Measurements from ENCODE around the gene XYLT1. TPM values are rescaled to one million over a fixed set of nuclear protein-coding genes. Genes with fewer than 3 reads are reported as not detected.

XYLT1 gene
- total RNA-seq, 1 donor from 2014 or later = 12.3 TPM

GRCh38 chr16:17437127-17437720 lies 33.5 kb downstream of the XYLT1 start:
- Mint-ChIP-seq H3K36me3 (ENCODE audit: insufficient read depth) (peaks cover 2% of the 10 kb centered on the region), H3K4me1 (ENCODE audit: low read depth) (no peaks in the 10 kb centered on the region), H3K27me3 (no peaks in the 10 kb centered on the region), H3K9me3 (ENCODE audit: low read depth) (no peaks in the 10 kb centered on the region), H3K4me3 (ENCODE audit: low read depth) (no peak overlapping the region), H3K27ac (no peak overlapping the region)
- TF ChIP-seq, protein P1, sequence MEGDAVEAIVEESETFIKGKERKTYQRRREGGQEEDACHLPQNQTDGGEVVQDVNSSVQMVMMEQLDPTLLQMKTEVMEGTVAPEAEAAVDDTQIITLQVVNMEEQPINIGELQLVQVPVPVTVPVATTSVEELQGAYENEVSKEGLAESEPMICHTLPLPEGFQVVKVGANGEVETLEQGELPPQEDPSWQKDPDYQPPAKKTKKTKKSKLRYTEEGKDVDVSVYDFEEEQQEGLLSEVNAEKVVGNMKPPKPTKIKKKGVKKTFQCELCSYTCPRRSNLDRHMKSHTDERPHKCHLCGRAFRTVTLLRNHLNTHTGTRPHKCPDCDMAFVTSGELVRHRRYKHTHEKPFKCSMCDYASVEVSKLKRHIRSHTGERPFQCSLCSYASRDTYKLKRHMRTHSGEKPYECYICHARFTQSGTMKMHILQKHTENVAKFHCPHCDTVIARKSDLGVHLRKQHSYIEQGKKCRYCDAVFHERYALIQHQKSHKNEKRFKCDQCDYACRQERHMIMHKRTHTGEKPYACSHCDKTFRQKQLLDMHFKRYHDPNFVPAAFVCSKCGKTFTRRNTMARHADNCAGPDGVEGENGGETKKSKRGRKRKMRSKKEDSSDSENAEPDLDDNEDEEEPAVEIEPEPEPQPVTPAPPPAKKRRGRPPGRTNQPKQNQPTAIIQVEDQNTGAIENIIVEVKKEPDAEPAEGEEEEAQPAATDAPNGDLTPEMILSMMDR (IDR thresholded peaks at IDR 0.05; ENCODE audit: unreplicated experiment) = no peak
- no peak for DNase-seq (ENCODE audit: low spot score, unreplicated experiment)

DNA sequence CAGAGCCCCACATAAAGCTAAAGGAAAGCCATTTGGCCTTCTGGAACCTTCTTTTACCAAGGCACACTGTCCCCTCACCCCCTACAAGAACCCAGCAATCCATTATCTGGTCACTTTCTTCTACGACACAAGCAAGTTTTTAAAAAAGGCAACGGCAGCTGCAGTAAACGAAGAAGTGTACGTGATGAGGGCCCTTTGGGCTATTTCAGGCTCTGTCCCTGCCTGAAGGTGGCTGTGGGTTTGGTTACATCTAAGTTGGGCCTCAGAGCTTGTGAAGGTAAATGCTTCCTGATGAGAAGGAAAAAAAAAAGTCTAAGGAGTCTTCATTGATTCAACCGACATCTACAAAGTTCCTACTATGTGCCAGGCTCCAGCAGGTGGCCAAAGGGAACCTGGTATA lies 35.4 kb downstream of the XYLT1 start:
- TF ChIP-seq, protein P1 (IDR thresholded peaks at IDR 0.05; ENCODE audit: unreplicated experiment) = no peak
- Mint-ChIP-seq H3K9me3 (ENCODE audit: low read depth) (no peaks in the 10 kb centered on the region), H3K4me3 (ENCODE audit: low read depth) (no peak overlapping the region), H3K36me3 (ENCODE audit: insufficient read depth) (peaks cover 2% of the 10 kb centered on the region), H3K4me1 (ENCODE audit: low read depth) (no peaks in the 10 kb centered on the region), H3K27ac (no peak overlapping the region), H3K27me3 (no peaks in the 10 kb centered on the region)
- DNase-seq (ENCODE audit: low spot score, unreplicated experiment) = no peak

- H3K27ac Mint-ChIP-seq = no peak overlapping the region
Observed at GRCh38 chr16:17433577-17434451, 36.9 kb downstream of the XYLT1 start.

GRCh38 chr16:17432901-17433576 lies 37.7 kb downstream of the XYLT1 start:
- H3K4me3 Mint-ChIP-seq (ENCODE audit: low read depth) = no peak overlapping the region
- TF ChIP-seq, protein P1 (IDR thresholded peaks at IDR 0.05; ENCODE audit: unreplicated experiment) = no peak
- DNase-seq (ENCODE audit: low spot score, unreplicated experiment) = no peak
- no peaks in the 10 kb centered on the region for H3K9me3 Mint-ChIP-seq (ENCODE audit: low read depth)
- H3K27me3 Mint-ChIP-seq = no peaks in the 10 kb centered on the region
- H3K4me1 Mint-ChIP-seq (ENCODE audit: low read depth) = no peaks in the 10 kb centered on the region
- H3K36me3 Mint-ChIP-seq (ENCODE audit: insufficient read depth) = no peaks in the 10 kb centered on the region
- H3K27ac Mint-ChIP-seq = no peak overlapping the region

More at GRCh38 chr16:17433577-17434451, 36.9 kb downstream of the XYLT1 start:
- no peaks in the 10 kb centered on the region for H3K9me3 Mint-ChIP-seq (ENCODE audit: low read depth)
- TF ChIP-seq, protein P1 (IDR thresholded peaks at IDR 0.05; ENCODE audit: unreplicated experiment) = no peak
- no peak for DNase-seq (ENCODE audit: low spot score, unreplicated experiment)
- no peaks in the 10 kb centered on the region for H3K4me1 Mint-ChIP-seq (ENCODE audit: low read depth)
- H3K4me3 Mint-ChIP-seq (ENCODE audit: low read depth) = no peak overlapping the region
- H3K36me3 Mint-ChIP-seq (ENCODE audit: insufficient read depth) = peaks cover 2% of the 10 kb centered on the region
- no peaks in the 10 kb centered on the region for H3K27me3 Mint-ChIP-seq

- H3K9me3 Mint-ChIP-seq (ENCODE audit: low read depth) = no peaks in the 10 kb centered on the region
- H3K4me3 Mint-ChIP-seq (ENCODE audit: low read depth) = no peak overlapping the region
- no peaks in the 10 kb centered on the region for H3K27me3 Mint-ChIP-seq
- no peaks in the 10 kb centered on the region for H3K4me1 Mint-ChIP-seq (ENCODE audit: low read depth)
- no peaks in the 10 kb centered on the region for H3K36me3 Mint-ChIP-seq (ENCODE audit: insufficient read depth)
- TF ChIP-seq, protein P1 (IDR thresholded peaks at IDR 0.05; ENCODE audit: unreplicated experiment) = peak; percentile 16
- no peak for DNase-seq (ENCODE audit: low spot score, unreplicated experiment)
- H3K27ac Mint-ChIP-seq = no peak overlapping the region
Observed at GRCh38 chr16:17431968-17432625, 38.7 kb downstream of the XYLT1 start.
